Posterior vena cava (tissue), 2 donors: ENCODE data around the gene NLRC5. TPM values are rescaled to one million over a fixed set of nuclear protein-coding genes. Genes with fewer than 3 reads are reported as not detected.

ENCODE experiments used
- DNase-seq: peaks from one replicate; pipeline ENCODE4 v3.0.0-alpha.2; 2020; ENCODE audit warnings: low spot score
- intact Hi-C, 2 donors: fragments of 100-400 bp; cut with DNase I; formaldehyde crosslinking; loops; one replicate each; pipeline versions ENCODE4 v1.14.1 to v1.14.2; 2022 to 2023
- total RNA-seq, 2 donors: library from RNA; stranded (reverse); fragmentation: NEBNext Ultra II Directional; extraction: Animal tissue kit (Norgen Biotek cat#: 25700); gene quantifications; one replicate each; pipeline ENCODE4 v1.2.1, GENCODE V29; 2021
- donor health status: DM: yes; HTN: yes; CAD: no.
- donor health status: DM: yes; HTN: yes; CAD: no.

The NLRC5 gene
- total RNA-seq, 2 donors from 2014 or later = 37.8 to 53.2 TPM

- no peak for DNase-seq
Observed at GRCh38 chr16:57036315-57036714, 47.0 kb downstream of the NLRC5 start.

GRCh38 chr16:57036945-57037344, 47.6 kb downstream of the NLRC5 start:
- DNase-seq = no peak

More at GRCh38 chr16:57036315-57036714, 47.0 kb downstream of the NLRC5 start:
- intact Hi-C loops = no loop called here

GRCh38 chr16:57038166-57038565, 48.8 kb downstream of the NLRC5 start:
- DNase-seq = no peak
- intact Hi-C loops = no loop called here

More at GRCh38 chr16:57036945-57037344, 47.6 kb downstream of the NLRC5 start:
- intact Hi-C loops = no loop called here

GRCh38 chr16:57039148-57039812, 49.9 kb downstream of the NLRC5 start:
- no peak for DNase-seq
- intact Hi-C loops = no loop called here

GRCh38 chr16:57041182-57042156, 52.1 kb downstream of the NLRC5 start:
- DNase-seq = no peak
- intact Hi-C loops = no loop called here

- DNase-seq = no peak
- intact Hi-C loops = no loop called here
Observed at GRCh38 chr16:57042157-57043111, 53.1 kb downstream of the NLRC5 start.

- DNase-seq = no peak
- intact Hi-C loops = no loop called here
Observed at GRCh38 chr16:57043248-57043647, 53.9 kb downstream of the NLRC5 start.

- no peak for DNase-seq
- intact Hi-C loops = loop anchor here in 1 of 2 donors (5.0 kb wide), 2 partner anchors 83 to 178 kb away; partner anchors contain the start of genes CETP and SLC12A3
Observed at GRCh38 chr16:57044931-57045693, 55.8 kb downstream of the NLRC5 start.

GRCh38 chr16:57045694-57046381, 56.5 kb downstream of the NLRC5 start:
- peak; percentile 92 for DNase-seq
- intact Hi-C loops = loop anchor here (1.0 to 5.0 kb wide), 3 partner anchors 43 to 179 kb away; partner anchors contain the start of genes CETP (in 1 of the 2) and SLC12A3 (in 1 of the 2)

- DNase-seq = no peak
- intact Hi-C loops = loop anchor here in 1 of 2 donors (5.0 kb wide), 2 partner anchors 86 to 181 kb away; partner anchors contain the start of genes CETP and SLC12A3
Observed at GRCh38 chr16:57048095-57048494, 58.7 kb downstream of the NLRC5 start.

GRCh38 chr16:57049678-57050077, 60.3 kb downstream of the NLRC5 start:
- peak; percentile 32 for DNase-seq
- intact Hi-C loops = loop anchor here in 1 of 2 donors (5.0 kb wide), 2 partner anchors 87 to 182 kb away; partner anchors contain the start of genes CETP and SLC12A3

- intact Hi-C loops = no loop called here
- DNase-seq = no peak
Observed at GRCh38 chr16:57051696-57052228, 62.4 kb downstream of the NLRC5 start.

- peak; percentile 58 for DNase-seq
- intact Hi-C loops = no loop called here
Observed at GRCh38 chr16:57053206-57053605, 63.8 kb downstream of the NLRC5 start.

- intact Hi-C loops = no loop called here
- no peak for DNase-seq
Observed at GRCh38 chr16:57054338-57054737, 65.0 kb downstream of the NLRC5 start.

- intact Hi-C loops = no loop called here
- no peak for DNase-seq
Observed at GRCh38 chr16:57054771-57055170, 65.4 kb downstream of the NLRC5 start.

GRCh38 chr16:57055671-57056070, 66.3 kb downstream of the NLRC5 start:
- intact Hi-C loops = no loop called here
- DNase-seq = no peak

GRCh38 chr16:57058291-57058861, 69.0 kb downstream of the NLRC5 start:
- peak; percentile 71 for DNase-seq
- intact Hi-C loops = no loop called here
